NAMALWA (cell line): ENCODE measurements around the gene PTPRN2.
"Not testable (repeated sequence)": the region's sequence is repeated elsewhere in the genome, so short reads cannot be mapped to it uniquely, and the experiment has no call there.

Source experiments
- DNase-seq: peaks from one replicate; pipeline ENCODE4 v3.0.0-alpha.2; 2015; ENCODE audit warnings: low spot score

The PTPRN2 gene

DNA sequence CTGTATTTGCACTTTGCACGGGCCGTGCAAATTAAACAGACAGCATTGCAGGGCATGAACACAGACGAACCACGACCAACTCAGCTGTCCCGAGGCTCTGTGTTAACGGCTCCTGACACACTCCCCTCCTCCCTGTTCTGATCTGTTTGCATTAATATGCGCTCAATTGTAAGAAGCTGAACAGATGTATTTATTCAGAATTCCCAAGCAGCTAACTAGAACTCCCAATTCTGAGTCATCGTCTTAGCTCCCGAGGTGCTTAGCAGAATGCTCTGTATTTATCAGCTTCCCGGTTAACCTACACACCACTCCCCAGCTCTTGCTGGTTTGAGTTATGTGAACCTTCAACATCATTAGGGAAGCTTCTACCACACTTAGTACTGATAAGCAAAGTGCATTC is 286.4 kb downstream of the PTPRN2 start:
- no peak for DNase-seq

DNA sequence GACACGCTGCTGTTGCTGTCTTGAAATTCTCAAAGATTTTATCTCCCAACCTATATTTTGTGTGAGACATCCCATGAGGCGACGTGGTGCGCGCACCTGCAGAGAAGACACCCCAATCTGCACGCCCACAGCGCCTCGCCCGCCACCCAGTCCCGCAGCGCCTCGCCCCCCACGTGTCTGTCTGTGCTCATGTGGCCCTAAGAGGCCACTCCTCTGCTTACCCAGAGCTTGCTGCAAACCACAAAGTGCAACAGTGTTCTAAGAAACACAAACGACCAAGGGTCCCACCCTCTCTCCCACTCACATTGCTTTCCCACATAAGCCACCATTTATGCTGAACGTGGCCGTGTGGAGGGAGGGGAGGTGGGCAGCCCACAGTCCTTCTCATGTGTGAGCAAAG is 287.2 kb downstream of the PTPRN2 start:
- DNase-seq = no peak

DNA sequence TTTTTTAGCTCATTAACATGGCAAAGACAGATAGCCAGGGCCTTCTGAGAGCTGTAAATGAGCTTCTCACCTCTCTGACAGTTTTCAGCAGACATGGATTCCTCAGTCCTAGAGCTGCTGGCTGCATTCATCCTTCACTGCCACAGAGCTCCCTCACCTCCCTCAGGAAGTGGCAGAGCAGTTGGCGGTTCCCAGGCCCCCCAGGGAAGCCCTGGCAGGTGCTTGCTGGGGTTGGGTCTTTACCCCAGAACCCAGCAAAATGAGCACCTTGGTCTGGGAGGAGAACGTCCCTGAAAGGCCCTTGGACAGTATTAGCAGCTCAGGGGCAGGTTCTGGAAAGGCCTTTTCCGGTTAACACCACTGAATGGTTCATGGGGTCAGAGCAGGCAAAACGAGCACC is 288.0 kb downstream of the PTPRN2 start:
- no peak for DNase-seq

DNA sequence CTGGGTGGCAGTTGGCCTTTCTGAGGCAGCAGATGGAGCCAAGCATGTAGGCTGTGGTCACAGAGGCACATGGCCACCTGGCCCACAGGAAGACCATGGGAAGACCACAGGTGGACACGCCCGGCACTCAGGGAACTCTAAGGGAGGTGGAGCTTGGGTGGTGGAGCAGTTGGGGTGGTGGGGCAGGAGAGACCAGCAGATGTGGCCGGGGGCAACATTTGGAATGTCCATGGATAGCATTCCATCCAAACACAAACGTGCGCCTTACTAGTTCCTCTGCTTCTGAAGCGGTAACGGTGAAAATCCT is 290.9 kb downstream of the PTPRN2 start:
- no peak for DNase-seq

DNA sequence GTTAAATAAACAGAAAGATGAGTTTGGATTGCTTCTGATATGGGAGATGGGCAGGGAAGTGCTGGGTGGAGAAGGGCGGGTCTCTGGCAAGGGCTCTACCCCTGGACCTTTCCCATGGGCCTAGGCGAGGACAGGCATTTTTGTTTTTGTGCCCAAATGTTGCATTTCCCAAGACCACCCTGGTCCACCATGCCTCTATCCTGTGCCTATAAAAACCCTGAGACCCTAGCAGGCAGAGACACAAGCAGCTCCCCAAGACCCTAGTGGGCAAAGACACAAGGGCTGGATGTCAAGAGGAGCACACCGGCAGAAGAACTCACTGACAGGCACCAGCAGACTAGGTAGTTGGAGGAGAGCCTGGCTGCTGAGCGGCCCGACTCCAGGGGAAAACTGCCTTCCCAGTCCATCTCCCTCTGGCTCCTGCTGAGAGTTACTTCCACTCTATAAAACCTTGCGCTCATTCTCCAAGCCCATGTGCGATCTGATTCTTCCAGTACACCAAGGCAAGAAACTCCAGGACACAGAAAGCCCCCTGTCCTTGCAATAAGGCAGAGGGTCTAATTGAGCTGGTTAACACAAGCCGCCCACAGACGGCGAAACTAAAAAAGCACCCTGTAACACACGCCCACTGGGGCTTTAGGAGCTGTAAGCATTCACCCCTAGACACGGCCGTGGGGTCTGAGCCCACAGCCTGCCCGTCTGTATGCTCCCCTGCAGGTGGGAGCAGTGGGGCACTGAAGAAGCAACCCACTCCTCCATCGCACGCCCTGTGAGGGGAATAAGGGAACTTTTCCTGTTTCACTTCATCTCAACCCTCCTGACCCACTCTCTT is 291.4 kb downstream of the PTPRN2 start:
- DNase-seq = no peak

DNA sequence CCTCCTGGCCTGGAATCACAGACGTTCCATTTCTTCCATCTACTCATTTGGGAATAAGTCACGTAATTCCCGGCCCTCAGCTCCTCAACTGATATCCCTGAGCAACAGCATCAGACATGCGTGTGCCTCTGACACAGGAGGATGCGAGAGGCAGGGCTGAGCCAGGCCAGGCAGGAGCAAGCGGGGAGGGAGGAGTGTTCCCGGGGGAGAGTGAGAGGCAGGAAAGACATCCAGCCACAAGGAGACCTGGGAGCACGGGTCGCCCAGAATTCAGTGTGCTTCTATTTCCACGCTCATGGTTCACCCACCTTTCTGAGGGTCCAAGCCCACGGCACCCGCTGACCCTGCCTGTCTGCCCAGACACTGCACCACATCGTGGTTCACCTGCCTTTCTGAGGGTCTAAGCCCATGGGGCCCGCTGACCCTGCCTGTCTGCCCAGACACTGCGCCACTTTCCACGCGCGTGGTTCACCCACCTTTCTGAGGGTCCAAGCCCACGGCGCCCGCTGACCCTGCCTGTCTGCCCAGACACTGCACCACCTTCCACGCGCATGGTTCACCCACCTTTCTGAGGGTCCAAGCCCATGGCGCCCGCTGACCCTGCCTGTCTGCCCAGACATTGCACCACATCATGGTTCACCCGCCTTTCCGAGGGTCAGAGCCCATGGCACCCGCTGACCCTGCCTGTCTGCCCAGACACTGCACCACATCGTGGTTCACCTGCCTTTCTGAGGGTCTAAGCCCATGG is 293.0 kb downstream of the PTPRN2 start:
- not testable (repeated sequence) for DNase-seq

DNA sequence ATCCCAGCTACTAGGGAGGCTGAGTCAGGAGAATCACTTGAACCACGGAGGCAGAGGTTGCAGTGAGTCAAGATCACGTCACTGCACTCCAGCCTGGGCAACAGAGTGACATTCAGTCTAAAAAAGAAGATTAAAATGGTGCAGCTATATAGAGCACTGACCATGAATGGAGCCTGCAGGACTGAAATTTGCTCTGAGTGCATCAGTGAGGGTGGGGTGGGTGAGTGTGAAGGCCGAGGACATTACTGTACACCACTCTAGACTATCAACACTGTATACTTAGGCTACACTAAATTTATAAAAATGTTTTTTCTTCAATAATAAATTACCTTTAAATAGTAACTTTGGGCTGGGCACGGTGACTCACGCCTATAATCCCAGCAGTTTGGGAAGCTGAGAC is 294.7 kb downstream of the PTPRN2 start:
- DNase-seq = no peak

DNA sequence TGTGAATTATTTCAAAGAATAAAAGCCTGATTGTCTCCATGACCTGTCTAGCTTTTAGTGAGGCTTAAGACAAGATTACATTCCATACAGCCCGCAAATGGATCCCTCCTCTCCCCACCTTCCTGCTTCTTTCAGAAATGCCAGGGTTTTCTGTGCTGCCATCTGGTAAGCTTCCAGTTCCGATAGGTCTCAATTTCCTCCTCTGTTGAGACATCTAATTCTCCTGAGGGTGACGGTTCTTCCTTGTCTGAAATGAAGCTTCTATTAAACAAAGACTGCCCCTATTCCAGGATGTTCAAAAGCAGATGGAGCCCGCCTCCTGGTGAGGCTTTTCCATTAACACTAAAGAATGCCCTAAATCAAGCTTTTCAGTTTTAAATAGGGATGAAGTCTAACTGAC is 295.6 kb downstream of the PTPRN2 start:
- DNase-seq = no peak

DNA sequence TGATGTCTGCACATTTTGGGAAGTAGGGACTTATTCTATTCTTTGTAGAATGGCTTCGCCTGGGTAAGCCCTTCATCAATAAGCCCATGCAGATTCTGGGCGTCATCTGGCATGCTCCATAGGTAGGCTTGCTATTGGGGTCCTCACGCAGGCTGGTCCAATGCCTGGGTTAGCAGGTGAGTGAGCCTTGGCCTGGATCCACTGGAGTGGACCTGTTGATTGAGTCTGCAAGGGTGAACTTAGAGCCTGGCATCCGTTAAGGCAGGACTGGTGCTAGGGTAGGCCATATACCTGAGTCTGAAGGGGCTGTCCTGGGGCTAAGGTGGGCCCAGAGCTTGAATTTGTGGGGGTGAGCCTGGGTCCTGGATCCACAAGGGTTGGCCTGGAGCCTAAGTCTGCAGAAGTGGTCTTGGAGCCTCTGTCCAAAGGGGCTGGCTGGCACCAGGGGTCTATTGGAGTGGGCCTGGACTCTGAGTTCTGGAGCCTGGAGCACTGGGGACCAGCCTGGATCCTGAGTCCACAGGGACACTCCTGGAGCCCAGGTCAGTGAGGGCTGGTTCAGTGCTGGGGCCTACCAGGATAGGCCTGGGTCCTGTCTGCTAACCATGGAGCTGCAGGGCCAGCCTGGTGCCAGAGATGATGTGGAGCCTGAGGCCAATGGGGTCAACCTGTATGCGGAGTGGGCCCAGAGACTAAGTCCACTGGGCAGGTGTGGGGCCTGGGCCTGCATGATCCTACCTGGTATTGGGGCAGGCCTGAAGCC is 297.7 kb downstream of the PTPRN2 start:
- DNase-seq = no peak

DNA sequence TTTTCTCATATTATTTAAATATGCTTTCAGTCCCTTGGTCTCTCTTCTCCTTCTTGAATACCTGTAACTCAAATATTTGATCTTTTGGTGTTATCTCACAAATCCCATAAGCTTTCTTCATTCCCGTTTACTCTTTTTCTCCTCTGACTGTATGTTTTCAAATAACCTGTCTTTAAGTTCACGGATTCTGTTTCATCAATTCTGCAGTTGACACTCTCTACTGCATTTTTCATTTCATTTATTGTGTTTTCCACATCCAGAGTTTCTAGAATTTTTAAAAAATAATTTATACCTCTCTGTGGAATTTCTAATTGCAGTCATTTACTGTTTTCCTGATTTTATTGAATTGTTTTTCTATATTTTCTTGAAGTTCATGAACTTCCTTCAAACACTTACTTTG is 298.4 kb downstream of the PTPRN2 start:
- no peak for DNase-seq

DNA sequence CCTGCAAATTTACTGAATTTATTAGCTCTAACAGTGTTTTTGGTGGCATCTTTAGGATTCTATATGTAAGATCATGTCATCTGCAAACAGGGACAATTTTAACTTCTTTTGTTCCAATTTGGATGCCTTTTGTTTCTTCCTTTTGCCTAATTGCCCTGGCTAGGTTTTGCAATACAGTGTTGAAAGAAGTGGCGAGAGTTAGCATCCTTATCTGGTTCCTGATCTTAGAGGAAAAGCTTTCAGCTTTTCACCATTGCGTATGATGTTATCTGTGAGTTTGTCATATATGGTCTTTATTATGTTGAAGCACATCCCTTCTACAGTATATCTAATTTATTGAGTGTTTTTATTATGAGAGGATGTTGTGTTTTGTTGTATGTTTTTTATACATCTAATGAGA is 301.4 kb downstream of the PTPRN2 start:
- no peak for DNase-seq

DNA sequence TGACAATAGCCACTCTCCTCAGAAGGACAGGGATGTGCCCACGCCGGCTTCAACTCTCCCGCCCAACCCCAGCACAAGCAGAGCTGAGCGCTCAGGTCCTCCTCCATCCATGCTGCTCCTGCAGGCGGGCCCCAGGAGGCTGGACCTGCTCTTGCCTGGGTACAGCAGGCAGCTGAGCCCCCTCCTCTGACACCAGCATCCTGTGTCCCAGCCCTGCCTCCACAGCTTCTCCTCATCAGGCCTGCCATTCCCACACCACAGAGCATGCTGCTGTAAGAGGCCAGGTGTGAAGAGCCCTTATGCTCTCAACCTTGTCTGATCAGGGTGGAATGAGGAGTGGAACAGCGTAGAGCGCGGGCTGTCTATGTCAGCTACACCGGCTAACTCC is 302.2 kb downstream of the PTPRN2 start:
- no peak for DNase-seq

DNA sequence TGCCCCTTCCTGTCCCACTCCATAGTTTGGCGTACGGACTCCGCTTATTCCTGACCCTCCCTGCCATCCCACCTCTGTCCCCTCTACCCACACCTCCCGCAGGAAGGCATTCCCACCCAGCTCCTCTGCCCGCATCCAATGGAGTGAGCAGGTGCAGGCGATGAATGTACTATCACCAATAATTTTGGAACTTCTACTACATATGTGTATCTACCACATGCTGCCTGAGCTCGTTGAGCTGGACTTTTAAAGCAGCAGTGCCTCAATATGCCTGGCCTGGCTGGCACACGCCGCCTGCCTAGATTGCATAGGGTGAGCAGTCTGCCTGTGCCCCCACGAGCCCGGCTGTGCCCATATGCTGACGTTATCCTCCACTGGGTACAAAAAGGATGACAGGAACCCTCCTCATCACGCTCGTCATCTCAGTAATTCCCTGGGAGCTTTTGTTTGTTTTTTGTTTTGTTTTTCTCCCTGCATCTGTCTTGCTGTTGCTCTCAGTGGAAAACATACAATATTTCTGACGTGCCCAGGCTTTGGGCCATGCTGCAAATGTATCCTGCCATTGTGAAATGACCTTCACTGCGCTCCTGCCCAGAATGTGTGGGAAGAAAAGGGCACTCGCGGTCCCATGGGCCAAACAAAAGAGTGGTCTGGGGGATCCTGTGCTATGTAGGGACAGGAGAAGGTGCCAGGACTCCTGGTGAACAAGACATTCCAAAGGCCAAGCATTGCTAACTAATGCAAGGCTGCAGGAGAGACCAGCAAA is 302.8 kb downstream of the PTPRN2 start:
- no peak for DNase-seq

DNA sequence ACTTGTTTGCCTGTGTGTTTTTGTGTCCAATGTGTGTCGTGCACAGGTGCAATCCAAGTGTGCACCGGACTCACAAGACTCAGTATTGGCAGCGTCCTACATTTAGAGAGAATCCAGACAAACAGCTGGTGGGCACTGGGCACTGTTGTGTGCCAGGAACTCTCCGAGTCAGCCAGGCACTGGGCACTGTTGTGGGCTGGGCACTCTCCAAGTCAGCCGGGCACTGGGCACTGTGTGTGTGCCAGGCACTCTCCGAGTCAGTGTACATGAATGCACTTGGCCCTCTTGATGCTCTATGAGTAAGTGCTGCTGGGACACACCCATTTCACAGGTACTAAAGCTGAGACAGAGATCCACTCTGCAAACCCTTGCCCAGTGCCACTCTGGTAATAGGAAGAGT is 303.5 kb downstream of the PTPRN2 start:
- no peak for DNase-seq

DNA sequence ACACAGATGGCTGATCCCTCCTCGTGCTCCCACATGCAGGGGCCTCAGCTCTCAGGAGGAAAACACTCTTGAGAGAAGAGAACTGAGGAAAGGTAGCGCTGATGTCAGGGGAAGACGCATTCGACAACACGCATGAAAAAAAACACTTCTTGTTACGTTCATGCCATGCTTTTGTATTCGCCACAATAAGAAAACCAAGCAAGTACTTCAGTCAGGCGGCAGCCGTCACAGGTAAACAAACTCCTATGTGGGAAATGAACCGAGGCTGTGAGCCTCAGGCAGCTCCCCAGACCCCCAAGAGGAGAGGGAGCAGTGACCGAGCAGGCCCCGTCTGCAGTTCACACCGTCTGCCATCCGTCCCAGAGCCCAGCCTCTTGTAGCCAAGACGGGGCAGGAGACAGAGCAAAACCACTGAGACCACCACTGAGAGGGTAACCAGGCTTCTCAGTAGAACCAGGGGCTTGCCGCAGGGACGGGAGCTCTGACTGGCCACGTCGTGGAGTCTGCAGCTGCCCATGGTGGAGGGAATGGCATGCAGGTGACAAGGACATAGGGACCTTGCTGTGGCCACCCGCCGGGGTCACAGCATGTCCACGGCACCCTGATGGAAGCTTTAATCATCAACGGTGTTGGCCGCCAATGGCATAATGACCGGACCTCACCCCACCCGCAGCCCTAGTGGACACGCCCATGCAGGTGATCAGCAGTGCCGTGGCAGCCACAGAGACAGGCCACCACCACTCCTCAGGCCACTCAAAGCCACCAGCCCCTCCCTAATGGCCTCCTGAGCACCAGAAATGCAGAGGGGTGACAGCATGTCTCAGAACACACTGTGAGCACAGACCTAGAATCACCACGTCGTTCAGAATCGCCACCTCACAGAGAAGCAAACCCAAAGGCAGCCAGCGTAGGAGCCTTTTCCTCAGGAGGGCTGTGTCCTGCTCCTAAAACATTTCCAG is 304.3 kb downstream of the PTPRN2 start:
- DNase-seq = no peak

DNA sequence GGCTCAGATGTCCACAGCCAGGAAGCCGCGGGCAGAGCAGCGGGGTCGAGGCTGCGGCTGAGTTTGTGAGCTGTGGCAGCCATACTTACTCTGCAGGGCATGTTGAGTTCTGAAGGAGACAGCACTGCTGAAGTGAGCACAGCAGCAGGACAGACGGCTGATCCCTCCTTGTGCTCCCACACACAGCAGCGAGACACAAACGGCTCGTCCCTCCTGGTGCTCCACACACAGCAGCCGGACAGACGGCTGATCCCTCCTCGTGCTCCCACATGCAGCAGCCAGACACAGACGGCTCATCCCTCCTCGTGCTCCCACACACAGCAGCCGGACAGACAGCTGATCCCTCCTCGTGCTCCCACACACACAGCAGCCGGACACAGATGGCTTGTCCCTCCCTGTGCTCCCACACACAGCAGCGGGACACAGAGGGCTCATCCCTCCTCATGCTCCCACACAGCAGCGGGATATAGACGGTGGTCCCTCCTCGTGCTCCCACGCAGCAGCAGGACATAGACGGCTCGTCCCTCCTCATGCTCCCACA is 305.1 kb downstream of the PTPRN2 start:
- no peak for DNase-seq

DNA sequence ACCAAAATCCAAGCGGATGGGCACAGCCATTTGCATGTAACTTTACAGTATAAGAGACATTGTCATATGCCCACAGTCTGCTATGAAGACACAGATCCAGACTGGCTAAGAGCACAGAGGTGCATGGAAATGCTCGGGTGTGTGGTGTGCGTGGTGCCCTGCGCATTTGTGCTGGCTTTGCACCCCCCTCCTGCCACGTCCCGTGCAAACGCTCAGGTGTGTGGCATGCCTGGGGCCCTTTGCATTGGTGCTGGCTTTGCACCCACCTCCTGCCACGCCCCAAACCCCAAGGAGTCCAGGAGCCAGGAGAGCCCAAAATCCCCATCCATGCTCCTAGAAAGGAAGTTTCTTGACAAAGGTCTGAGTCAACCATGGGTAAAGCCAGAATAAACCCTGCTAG is 306.2 kb downstream of the PTPRN2 start:
- DNase-seq = no peak

DNA sequence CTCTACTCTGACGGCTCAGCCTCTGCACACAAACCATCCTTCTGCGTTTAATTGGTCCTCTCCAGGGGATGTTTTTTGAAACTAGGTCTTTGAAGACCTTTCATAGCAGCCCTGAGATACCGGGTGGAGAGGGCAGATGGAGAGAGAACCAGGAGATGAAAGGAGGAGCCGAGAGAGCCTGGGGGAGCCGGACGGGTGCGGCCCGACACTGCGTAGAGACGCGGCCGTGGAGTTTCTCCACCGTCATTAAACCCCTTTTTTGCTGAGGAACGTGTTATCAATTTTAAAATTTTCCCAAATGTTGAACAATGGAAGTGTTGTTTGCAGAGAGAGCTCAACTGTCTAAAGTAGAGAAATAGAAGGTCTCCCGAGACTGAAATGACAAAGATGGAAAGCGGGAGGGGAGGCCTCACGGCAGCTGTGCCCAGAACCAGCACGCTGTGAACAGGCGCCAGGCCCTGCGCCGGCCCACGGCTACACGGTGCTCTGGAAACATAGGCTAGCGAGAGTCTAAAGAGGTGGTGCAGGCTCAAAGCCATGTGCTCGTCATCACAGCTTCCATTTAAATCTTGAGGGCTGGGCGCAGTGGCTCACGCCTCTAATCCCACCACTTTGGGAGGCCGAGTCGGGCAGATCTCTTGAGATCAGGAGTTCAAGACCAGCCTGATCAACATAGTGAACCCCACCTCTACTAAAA is 307.0 kb downstream of the PTPRN2 start:
- no peak for DNase-seq

DNA sequence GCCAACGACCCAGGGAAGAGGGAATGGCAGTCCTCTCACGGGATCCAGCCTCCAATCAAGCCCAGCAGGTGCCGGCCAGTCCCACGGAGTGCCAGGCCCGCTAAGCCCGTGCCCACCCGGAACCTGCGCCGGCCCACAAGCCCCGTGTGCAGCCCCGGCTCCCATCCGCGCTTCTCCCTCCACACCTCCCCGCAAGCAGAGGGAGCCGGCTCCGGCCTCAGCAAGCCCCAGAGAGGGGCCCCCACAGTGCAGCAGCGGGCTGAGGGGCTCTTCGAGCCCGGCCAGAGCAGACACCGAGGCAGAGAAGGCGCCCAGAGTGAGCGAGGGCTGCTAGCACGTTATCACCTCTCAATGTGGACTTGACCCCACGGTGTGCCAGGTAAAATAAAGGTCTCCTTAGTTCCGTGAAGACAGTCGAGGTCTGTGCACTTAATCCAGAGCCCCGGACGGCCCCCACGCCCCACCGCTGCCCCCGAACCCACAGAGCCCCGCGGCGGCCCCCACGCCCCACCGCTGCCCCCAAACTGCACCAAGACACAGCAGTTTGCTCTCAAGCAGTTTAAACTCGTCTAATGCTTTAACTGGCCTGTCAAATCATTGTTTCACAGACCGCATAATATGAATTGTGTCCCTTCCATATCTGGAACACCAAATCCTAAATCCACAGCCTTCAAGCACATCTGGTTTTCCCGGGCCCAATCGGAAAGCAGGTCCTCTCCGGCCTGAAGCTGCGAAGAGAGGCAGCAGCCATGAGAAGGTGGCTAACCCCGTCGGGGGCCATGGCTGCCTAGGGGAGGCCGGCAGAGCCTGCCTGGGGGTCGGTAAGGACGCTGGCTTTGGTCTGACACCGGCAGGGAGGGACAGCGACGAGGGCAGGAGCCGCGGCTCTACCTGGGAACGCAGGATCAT is 307.8 kb downstream of the PTPRN2 start:
- DNase-seq = no peak
